Measurements from ENCODE around the gene CSNK1D. TPM values are rescaled to one million over a fixed set of nuclear protein-coding genes. Genes with fewer than 3 reads are reported as not detected.

CSNK1D gene
- total RNA-seq, 2 experiments from 2014 or later = 277 to 286 TPM

- no peaks in the 10 kb centered on the region for H3K27me3 ChIP-seq (ENCODE audit: control insufficient read depth in 1 of 2, insufficient read depth in 2 of 2, low read length in 2 of 2)
- H3K36me3 ChIP-seq (ENCODE audit: insufficient read depth, low read length) = peaks cover 22% of the 10 kb centered on the region
- peaks cover 18% of the 10 kb centered on the region for H3K36me3 Mint-ChIP-seq (ENCODE audit: low read depth)
- intact Hi-C loops (cut with DNase I, micrococcal nuclease) = no loop called here
- DNase-seq (no peak), ATAC-seq (ENCODE audit: poor library complexity) (no peak)
- peaks cover 41% of the 10 kb centered on the region for H3K4me1 ChIP-seq (ENCODE audit: insufficient read depth, low read length)
- TF ChIP-seq CTCF (IDR thresholded peaks at IDR 0.05) = no peak
- no peak overlapping the region for H3K4me3 ChIP-seq (ENCODE audit: low read length)
- no peaks in the 10 kb centered on the region for H3K9me3 ChIP-seq (ENCODE audit: control insufficient read depth in 1 of 2, insufficient read depth in 1 of 2, low read length in 2 of 2)
- H3K4me1 Mint-ChIP-seq (ENCODE audit: low read depth) = peaks cover 42% of the 10 kb centered on the region
- CTCF ChIA-PET = interaction anchor here (1.5 kb wide), 1 partner anchor 36 kb away, joined by 6 read pairs; no protein-coding TSS in a partner anchor
- H3K27ac Mint-ChIP-seq = peak overlapping the region; percentile 55
- no peaks in the 10 kb centered on the region for H3K9me3 Mint-ChIP-seq
- no peak overlapping the region for H3K4me3 Mint-ChIP-seq
- no peaks in the 10 kb centered on the region for H3K27me3 Mint-ChIP-seq
- POLR2A ChIA-PET = interaction anchor here (1.3 to 2.1 kb wide), 3 partner anchors 73 to 104 kb away, joined by 5 to 8 read pairs (median 6); no protein-coding TSS in a partner anchor
- no peak overlapping the region for H3K27ac ChIP-seq (ENCODE audit: low read depth in 1 of 2, low read length in 2 of 2)
These were observed 74.0 kb downstream of the CSNK1D start for GRCh38 chr17:82199496-82199895.

- H3K4me3 Mint-ChIP-seq = no peak overlapping the region
- DNase-seq = peak in 1 of 14 experiments; percentile 41
- CTCF ChIA-PET = no interaction called here
- POLR2A ChIA-PET = no interaction called here
- H3K9me3 Mint-ChIP-seq = no peaks in the 10 kb centered on the region
- H3K4me1 ChIP-seq (ENCODE audit: insufficient read depth, low read length) = peaks cover 41% of the 10 kb centered on the region
- H3K27ac Mint-ChIP-seq = peak overlapping the region; percentile 43
- no peak overlapping the region for H3K4me3 ChIP-seq (ENCODE audit: low read length)
- no peak overlapping the region for H3K27ac ChIP-seq (ENCODE audit: low read depth in 1 of 2, low read length in 2 of 2)
- peaks cover 34% of the 10 kb centered on the region for H3K36me3 ChIP-seq (ENCODE audit: insufficient read depth, low read length)
- peaks cover 40% of the 10 kb centered on the region for H3K4me1 Mint-ChIP-seq (ENCODE audit: low read depth)
- H3K27me3 ChIP-seq (ENCODE audit: control insufficient read depth in 1 of 2, insufficient read depth in 2 of 2, low read length in 2 of 2) = no peaks in the 10 kb centered on the region
- TF ChIP-seq CTCF (IDR thresholded peaks at IDR 0.05) = no peak
- ATAC-seq (ENCODE audit: poor library complexity) = no peak
- H3K9me3 ChIP-seq (ENCODE audit: control insufficient read depth in 1 of 2, insufficient read depth in 1 of 2, low read length in 2 of 2) = no peaks in the 10 kb centered on the region
- H3K36me3 Mint-ChIP-seq (ENCODE audit: low read depth) = peaks cover 32% of the 10 kb centered on the region
- no peaks in the 10 kb centered on the region for H3K27me3 Mint-ChIP-seq
- intact Hi-C loops (cut with DNase I, micrococcal nuclease) = no loop called here
These were observed 75.4 kb downstream of the CSNK1D start for GRCh38 chr17:82198092-82198491.

GRCh38 chr17:82195675-82196672 lies 77.5 kb downstream of the CSNK1D start:
- Mint-ChIP-seq H3K9me3 (no peaks in the 10 kb centered on the region), H3K27me3 (no peaks in the 10 kb centered on the region), H3K36me3 (ENCODE audit: low read depth) (peaks cover 48% of the 10 kb centered on the region), H3K4me1 (ENCODE audit: low read depth) (peaks cover 25% of the 10 kb centered on the region), H3K4me3 (no peak overlapping the region), H3K27ac (no peak overlapping the region)
- Histone ChIP-seq H3K4me3 (ENCODE audit: low read length) (no peak overlapping the region), H3K36me3 (ENCODE audit: insufficient read depth, low read length) (peaks cover 43% of the 10 kb centered on the region), H3K9me3 (ENCODE audit: control insufficient read depth in 1 of 2, insufficient read depth in 1 of 2, low read length in 2 of 2) (no peaks in the 10 kb centered on the region), H3K27ac (ENCODE audit: low read depth in 1 of 2, low read length in 2 of 2) (no peak overlapping the region), H3K27me3 (ENCODE audit: control insufficient read depth in 1 of 2, insufficient read depth in 2 of 2, low read length in 2 of 2) (no peaks in the 10 kb centered on the region), H3K4me1 (ENCODE audit: insufficient read depth, low read length) (peaks cover 33% of the 10 kb centered on the region)
- no peak for TF ChIP-seq CTCF (IDR thresholded peaks at IDR 0.05)
- intact Hi-C loops (cut with DNase I, micrococcal nuclease) = no loop called here
- DNase-seq (no peak), ATAC-seq (ENCODE audit: poor library complexity) (no peak)
- POLR2A ChIA-PET = interaction anchor here (1.2 kb wide), 1 partner anchor 10 kb away, joined by 3 read pairs; no protein-coding TSS in a partner anchor
- CTCF ChIA-PET = interaction anchor here (2.6 kb wide), 1 partner anchor 10 kb away, joined by 9 read pairs; no protein-coding TSS in a partner anchor
